GM18498 (cell line): ENCODE results near the gene SKIC2.
"Not testable (repeated sequence)": the region's sequence is repeated elsewhere in the genome, so short reads cannot be mapped to it uniquely, and the experiment has no call there.

Experiments
- ATAC-seq: cut with Tn5 transposase; IDR thresholded peaks from one replicate; pipeline ENCODE4 v1.9.1; 2021; ENCODE audit warnings: mild to moderate bottlenecking, moderate library complexity; ENCODE audit not compliant: unreplicated experiment

The SKIC2 gene

DNA sequence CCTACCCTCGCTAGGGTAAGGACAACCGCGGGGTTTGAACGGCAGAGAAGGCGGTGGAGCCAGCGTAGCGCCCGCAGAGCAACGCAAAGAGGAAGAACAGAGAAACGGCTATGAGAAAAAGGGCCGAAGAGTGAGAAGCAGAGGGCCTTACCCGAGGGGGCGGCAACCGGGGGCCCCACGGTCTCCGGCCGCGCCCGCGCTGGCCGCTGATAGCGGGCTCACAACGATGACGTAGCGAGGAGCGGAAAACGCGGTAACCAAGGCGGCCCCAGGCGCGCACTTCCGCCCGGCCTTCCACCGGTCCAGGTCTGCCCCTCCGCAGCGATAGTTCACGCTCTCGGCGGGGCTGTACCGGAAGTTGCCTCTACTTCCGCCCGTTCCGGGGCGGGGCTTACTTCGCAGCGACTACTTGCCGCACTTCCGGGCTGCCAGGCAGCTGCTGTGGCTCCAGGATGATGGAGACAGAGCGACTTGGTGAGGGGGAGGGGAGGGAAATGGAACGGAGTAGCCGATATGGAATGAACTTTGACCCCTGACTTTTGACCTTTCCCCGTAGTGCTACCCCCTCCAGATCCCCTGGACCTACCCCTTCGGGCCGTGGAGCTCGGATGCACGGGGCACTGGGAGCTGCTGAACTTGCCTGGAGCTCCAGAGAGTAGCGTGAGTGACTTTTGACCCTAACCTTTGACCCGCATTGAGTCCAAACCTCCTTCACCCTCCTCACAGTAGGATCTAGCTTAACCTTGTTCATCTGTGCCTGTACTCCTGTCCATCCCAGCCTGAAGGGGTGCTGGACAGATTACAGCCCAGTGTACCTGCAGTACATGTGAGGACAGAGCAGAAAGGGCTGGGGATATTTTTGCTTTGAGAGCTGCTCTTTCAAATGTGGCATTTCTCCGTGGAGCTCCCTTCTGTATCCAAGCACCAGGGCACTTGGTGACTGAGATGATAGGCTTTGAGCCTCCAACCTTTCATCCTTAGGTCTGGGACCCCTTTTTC lies at the start of gene SKIC2, which contains the start of gene NELFE:
SKIC2 (plus strand) TSS at position 435 of the 999 bp plus-strand sequence; CDS start at position 453, 18 bp downstream.
NELFE (minus strand) TSS at position 231 of the 999 bp plus-strand sequence. CDS start 525 bp downstream, outside the sequence.
- peak; percentile 97 for ATAC-seq

- not testable (repeated sequence) for ATAC-seq
Observed at GRCh38 chr6:31909298-31909697, 49.7 kb upstream of the SKIC2 start.

DNA sequence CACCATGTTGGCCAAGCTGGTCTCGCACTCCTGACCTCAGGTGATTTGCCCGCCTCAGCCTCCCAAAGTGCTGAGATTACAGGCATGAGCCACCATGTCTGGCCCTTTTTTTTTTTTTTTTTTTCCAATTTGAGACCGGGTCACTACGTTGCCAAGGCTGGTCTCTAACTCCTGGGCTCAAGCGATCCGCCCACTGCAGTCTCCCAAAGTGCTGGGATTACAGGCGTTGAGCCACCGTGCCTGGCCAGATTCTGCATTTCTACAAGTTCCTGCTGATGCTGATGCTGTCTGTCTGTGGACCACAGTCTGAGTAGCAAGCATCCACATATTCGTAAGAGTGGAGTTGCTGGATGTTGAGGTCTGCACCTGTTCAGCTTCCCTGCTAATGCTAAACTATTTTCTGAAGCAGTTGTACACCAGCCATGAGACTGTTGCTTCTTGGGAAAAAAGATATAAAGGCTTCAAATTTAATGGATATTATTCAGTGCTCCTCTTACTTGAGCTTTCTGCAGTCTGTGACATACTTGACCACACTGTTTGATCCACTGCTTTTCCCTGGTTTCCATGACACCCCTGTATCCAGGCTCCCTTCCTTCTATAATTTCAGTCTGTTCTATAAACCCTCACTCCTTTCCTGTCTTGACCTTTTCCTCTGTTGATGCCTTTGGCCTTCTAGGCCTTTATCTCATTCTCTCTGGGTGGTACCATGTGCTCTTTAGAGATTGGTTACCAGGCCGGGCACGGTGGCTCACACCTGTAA lies 47.0 kb upstream of the SKIC2 start:
- no peak for ATAC-seq

- no peak for ATAC-seq
Observed at GRCh38 chr6:31915351-31915750, 43.6 kb upstream of the SKIC2 start.

DNA sequence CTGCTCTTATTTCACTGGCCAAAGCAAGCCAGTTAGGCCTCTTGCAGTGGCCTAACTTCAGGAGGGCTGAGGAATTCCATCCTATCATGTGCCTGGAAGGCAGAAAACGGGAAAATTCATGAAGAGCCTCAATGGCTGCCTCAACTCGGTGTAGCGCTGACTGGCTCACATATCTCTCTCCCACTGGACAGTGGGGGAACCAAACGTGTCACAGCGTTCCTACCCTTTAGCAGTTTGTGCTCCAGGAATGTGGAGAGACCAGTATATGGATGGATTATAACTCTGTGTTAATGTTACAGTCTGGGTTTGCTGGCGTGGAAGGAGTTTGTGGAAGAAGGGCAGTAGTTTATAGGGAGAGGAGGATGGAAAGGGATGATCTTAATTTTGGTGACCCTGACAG lies 43.2 kb upstream of the SKIC2 start:
- ATAC-seq = no peak

- no peak for ATAC-seq
Observed at GRCh38 chr6:31918069-31918720, 40.8 kb upstream of the SKIC2 start.

DNA sequence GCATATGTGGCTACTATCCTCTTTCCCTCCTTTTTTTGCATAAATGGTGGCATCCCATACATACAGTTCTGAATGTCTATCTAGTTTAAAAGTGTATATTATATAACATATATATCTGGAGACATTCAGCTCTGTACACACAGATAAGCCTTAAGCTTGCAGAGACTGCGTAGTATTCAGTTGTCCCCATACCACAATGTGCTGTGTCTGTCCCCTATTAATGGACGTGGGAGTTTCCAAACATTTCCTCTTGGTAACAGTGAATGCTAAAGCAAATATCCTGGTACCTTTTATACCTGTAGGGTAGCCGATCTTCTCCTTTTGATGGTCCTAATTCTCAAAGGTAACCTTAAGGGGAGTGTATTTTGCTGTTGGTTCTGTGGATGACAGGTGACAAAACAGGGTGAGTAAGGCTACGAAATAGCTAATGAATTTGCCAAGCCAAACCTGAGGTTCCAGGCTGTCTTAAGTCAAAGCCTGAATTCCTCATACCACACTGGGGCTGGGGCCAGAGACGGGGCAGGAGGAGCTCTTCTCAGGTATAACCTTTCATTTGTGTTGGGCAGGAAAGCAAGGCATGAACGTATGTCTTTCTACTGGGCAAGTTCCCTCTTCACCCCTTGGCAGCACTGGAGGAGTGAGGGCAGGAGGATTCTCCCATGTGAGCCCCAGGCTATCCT lies 39.2 kb upstream of the SKIC2 start:
- ATAC-seq = no peak

GRCh38 chr6:31920811-31921210 lies 38.2 kb upstream of the SKIC2 start:
- ATAC-seq = no peak

DNA sequence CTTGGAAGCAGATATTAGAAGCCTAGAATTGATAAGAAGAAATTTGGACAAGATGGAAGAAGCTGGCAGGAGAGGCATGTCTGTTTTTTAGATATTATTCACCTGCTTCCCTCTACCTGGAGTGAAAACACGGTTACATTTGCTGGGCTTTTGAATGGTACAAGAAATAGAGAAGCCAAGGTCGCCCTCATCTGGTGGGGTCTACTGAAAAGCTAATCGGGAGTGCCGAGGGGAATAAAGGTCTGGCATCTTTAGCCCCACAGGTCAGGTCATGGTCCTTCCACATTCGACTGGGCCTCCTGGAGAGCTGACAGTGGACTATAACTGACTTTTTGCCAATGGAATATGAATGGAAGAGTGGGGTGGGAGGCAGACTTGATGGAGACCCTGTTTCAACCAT lies 36.0 kb upstream of the SKIC2 start:
- no peak for ATAC-seq

DNA sequence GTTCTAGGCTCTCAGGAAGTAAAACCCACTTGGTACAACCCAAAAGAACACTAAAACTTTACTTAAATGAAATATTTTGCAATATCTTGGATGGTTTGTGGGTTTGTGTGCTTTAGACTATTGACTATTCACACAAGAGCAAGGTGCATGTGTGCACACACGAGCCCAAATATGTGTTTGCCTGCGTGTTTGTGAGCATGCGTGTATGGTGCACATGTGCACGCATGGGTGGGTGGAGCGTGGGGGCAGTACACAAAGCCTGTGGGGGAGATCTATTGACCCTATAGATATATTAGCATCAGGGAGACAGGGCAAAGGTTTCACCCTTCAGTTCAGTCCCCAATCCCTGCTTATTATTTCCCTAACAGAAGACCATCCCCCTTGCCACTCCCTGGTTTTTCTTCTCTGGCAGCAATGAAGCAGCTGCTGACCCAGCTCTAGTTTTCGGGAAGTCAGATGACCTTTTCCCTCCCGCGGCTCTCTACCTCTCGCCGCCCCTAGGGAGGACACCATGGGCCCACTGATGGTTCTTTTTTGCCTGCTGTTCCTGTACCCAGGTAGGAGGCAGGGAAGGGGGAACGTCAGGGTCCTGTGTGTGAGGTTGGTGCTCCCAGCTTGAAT lies 31.6 kb upstream of the SKIC2 start, which contains the start of gene C2:
C2 (plus strand) TSS at position 476 of the 621 bp plus-strand sequence; CDS start at position 512, 36 bp downstream.
- no peak for ATAC-seq

- no peak for ATAC-seq
Observed at GRCh38 chr6:31927863-31928671, 30.9 kb upstream of the SKIC2 start.

- no peak for ATAC-seq
Observed at GRCh38 chr6:31928672-31928939, 30.4 kb upstream of the SKIC2 start.

GRCh38 chr6:31930962-31931361 lies 28.0 kb upstream of the SKIC2 start:
- ATAC-seq = no peak

DNA sequence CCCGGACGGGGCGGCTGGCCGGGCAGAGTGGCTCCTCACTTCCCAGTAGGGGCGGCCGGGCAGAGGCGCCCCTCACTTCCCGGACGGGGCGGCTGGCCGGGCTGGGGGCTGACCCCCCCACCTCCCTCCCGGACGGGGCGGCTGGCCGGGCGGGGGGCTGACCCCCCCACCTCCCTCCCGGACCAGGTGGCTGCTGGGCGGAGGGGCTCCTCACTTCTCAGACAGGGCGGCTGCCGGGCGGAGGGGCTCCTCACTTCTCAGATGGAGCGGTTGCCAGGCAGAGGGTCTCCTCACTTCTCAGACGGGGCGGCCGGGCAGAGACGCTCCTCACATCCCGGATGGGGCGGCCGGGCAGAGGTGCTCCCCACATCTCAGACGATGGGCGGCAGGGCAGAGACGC lies 26.8 kb upstream of the SKIC2 start:
- not testable (repeated sequence) for ATAC-seq

GRCh38 chr6:31933537-31933936 lies 25.4 kb upstream of the SKIC2 start:
- no peak for ATAC-seq

- ATAC-seq = no peak
Observed at GRCh38 chr6:31935021-31935420, 24.0 kb upstream of the SKIC2 start.

GRCh38 chr6:31935823-31936222 lies 23.2 kb upstream of the SKIC2 start:
- ATAC-seq = no peak

- ATAC-seq = no peak
Observed at GRCh38 chr6:31940256-31940664, 18.7 kb upstream of the SKIC2 start.

- ATAC-seq = no peak
Observed at GRCh38 chr6:31943742-31944141, 15.2 kb upstream of the SKIC2 start.
